ENCODE data around the gene LRRC1.

Gene LRRC1

DNA sequence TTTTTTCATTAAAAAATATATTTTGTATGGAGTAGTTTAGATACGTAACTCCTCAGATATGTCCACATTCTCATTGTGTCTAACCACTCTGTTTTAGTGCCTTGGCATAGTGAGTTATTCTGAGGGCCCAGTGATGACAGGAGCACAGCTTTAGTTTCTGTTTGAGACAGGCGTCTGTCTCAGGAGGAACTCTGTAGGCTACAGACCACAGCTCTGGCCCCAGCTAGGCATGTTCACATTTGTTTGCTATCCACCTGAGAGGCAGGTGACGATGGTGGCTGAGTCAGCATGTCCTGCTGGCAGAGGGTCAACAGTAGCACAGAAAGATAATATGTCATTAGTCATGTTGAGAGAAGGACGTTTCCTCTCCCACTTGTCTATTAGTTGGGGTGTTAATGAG is 16.3 kb downstream of the LRRC1 start:
- TF ChIP-seq CTCF (IDR thresholded peaks at IDR 0.05), result no peak

GRCh38 chr6:53811746-53812145 is 16.9 kb downstream of the LRRC1 start:
- TF ChIP-seq CTCF (IDR thresholded peaks at IDR 0.05), result no peak

- no peak for TF ChIP-seq CTCF (IDR thresholded peaks at IDR 0.05)
Observed at GRCh38 chr6:53813096-53813495, 18.3 kb downstream of the LRRC1 start.

- no peak for TF ChIP-seq CTCF (IDR thresholded peaks at IDR 0.05)
Observed at GRCh38 chr6:53813801-53814200, 19.0 kb downstream of the LRRC1 start.

DNA sequence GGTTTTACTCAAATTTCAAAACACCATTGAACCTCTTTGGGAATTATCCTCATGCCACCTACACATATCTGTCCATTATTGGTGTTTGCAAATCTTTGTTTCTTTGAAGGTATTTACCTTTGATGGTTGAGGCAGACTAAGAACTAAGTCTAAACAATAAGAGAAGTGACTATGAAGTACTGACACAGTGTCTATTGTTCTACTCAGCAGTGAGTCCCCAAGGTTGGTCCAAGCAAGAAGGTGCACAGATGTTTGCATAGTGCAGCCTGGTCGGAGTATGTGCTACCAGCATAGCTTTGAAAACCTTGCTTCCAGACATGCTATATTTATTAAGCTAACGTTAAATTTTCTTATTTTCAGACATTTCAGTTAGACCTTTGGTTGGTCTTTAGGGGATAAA is 19.5 kb downstream of the LRRC1 start:
- no peak for TF ChIP-seq CTCF (IDR thresholded peaks at IDR 0.05)

GRCh38 chr6:53815381-53816119 is 20.7 kb downstream of the LRRC1 start:
- no peak for TF ChIP-seq CTCF (IDR thresholded peaks at IDR 0.05)

- TF ChIP-seq CTCF (IDR thresholded peaks at IDR 0.05), result no peak
Observed at GRCh38 chr6:53818858-53819609, 24.2 kb downstream of the LRRC1 start.
